GM21723 (cell line): Measurements from ENCODE around the gene SPAST.
"Not testable (repeated sequence)": the region's sequence is repeated elsewhere in the genome, so short reads cannot be mapped to it uniquely, and the experiment has no call there.

Experiments used
- ATAC-seq: cut with Tn5 transposase; IDR thresholded peaks from one replicate; pipeline ENCODE4 v1.9.1; 2021; ENCODE audit warnings: mild to moderate bottlenecking, moderate library complexity; ENCODE audit not compliant: unreplicated experiment

Gene SPAST

GRCh38 chr2:32063310-32064020 lies at the start of gene SPAST:
SPAST (plus strand) TSS chr2:32063556; CDS start chr2:32063832, 276 bp downstream.
- peak; percentile 94 for ATAC-seq

GRCh38 chr2:32018789-32019482 lies 44.4 kb upstream of the SPAST start:
- not testable (repeated sequence) for ATAC-seq

- ATAC-seq, result not testable (repeated sequence)
Measured at GRCh38 chr2:32034198-32034887, 29.0 kb upstream of the SPAST start.

- ATAC-seq, result peak; percentile 94
Measured at GRCh38 chr2:32039447-32040219, 23.7 kb upstream of the SPAST start, which contains the start of gene DPY30. DPY30 (minus strand) TSS chr2:32039805; CDS start chr2:32039456, 349 bp downstream.

DNA sequence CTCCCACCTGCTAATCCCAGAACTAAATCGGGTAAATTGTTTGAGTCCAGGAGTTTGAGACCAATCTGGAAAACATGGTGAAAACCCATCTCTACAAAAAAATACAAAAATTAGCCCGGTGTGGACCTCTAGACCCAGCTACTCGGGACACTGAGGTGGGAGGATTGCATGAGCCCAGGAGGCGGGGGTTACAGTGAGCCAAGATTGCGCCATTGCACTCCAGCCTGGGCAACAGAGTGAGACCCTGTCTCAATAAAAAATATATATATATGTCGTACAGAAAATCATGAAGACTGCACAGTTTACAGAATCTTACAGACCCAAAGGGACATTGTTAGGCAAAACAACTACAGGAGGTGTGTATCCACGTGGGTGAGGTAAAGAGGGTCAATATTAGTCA lies 19.8 kb upstream of the SPAST start:
- ATAC-seq, result no peak

DNA sequence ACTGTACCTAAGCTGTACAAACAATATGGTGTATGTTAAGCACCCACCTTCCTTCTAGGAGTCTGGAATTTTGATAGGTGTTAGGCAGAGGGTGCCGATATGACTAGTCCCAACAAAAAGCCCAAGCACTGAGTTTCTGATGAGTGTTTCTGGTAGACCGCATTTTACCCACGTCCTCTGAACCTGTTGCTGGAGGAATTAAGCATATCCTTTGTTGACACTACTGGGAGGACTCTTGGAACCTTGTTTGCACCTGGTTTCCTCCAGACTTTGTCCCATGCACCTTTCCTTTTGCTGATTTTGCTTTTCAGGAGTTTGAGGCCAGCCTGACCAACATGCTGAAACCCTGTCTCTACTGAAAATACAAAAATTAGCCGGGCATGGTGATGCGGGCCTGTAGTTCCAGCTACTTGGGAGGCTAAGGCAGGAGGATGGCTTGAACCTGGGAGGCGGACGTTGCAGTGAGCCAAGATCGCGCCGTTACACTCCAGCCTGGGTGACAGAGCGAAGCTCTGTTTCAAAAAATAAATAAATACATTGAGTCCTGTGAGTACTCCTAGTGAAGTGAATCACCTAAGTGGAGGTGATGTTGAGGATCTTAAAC lies 11.4 kb upstream of the SPAST start:
- no peak for ATAC-seq

DNA sequence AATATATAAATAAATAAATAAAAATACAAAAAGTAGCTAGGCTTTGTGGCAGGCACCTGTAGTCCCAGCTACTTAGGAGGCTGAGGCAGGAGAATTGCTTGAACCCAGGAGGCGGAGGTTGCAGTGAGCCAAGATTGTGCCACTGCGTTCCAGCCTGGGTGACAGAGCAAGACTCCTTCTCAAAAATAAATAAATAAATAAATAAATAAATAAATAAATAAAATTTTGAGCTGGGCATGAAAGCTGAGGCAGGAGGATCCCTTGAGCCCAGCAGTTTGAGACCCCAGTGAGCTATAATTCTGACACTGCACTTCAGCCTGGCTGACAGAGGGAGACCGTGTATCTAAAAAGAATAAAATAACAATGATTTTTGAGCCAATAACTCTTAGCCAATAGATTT lies 8.8 kb upstream of the SPAST start:
- not testable (repeated sequence) for ATAC-seq

GRCh38 chr2:32058130-32058529 lies 5.2 kb upstream of the SPAST start:
- ATAC-seq, result no peak

DNA sequence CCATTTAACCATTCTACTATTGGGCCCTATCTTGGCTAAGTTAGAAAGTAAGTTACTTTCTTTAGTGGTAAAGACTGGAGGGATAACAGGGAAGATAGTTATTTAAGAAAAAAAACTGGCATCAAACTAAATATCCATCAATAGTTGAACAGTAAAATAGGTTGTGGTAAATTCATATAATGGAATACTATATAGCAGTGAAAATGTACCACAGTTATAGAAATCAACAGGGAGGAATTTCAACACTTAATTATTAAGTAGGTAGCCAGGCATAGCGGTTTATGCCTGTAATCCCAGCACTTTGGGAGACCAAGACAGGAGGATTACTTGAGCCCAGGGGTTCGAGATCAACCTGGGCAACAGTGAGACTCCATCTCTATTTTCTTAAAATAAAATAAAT lies 3.1 kb upstream of the SPAST start:
- no peak for ATAC-seq

GRCh38 chr2:32061430-32061829 lies 1.9 kb upstream of the SPAST start:
- ATAC-seq, result no peak

DNA sequence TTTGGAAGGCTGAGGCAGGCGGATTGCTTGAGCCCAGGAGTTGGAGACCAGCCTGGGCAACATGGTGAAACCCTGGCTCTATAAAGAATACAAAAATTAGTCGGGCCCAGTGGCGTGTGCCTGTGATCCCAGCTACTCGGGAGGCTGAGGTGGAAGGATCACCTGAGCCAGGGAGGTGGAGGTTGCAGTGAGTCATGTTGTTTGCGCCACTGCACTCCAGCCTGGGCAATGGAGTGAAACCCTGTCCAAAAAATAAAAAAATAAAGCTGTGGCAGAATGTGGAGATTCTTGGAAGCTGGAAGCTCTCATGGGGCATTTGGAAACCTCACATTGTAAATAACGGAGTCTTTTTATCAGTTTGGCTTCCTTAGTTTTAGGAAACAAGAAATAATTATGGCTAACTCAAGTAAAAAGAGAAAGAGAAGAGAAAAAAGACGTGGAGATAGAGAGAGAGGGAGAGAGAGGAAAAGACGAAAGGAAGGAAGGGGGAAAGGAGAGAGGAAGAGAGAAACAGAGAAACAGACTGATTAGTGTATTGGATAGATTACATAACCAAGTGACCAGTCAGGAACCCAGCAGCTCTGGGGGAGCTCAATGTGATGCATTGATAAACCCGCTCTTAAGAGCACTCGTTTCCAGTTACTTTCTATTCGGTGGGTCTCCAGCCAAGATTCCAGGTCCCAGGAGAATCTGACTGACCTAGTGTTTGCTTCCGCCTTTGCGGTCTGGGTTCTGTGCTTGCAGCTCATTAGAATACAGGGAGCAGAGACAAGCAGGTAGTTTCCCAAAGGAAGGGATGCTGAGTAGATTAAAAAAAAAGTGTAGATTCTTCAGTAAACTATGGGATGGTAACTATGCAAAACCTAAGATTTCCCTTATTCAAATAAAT lies 1.1 kb upstream of the SPAST start:
- no peak for ATAC-seq

GRCh38 chr2:32064021-32064601 lies 755 bp downstream of the SPAST start:
- peak; percentile 9 for ATAC-seq

DNA sequence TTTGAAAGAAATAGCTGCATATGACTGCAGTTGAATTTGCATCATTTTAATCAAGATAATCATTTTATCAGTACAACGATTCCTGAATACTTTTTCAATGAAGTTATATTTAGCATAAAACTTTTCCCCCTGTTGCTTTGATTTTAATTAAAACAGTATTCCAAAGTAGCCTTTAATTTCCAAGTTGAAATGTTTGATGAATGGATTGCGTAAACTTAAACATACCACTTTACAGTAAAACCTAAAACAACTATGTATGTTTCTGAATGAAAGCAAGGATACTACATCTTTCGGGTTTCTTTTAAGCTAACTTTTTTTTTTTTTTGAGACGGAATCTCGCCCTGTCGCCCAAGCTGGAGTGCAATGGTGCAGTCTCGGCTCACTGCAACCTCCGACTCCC lies 1.4 kb downstream of the SPAST start:
- ATAC-seq, result no peak

DNA sequence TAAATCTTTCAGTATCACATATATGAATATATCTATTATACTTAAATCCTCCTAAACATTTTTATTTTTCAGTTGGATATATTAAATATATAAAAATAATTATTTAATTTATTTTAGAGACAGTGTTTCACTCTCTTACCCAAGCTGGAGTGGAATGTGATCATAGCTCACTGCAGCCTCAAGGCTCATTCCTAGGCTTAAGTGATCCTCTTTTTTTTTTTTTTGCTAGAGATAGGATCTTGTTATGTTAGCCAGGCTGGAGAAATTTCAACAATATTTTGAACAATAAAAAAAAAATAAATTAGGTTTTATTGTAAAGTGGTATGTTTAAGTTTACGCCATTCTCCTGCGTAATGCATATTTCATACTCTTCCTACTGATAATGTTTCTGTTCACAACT lies 4.2 kb downstream of the SPAST start:
- ATAC-seq, result no peak

DNA sequence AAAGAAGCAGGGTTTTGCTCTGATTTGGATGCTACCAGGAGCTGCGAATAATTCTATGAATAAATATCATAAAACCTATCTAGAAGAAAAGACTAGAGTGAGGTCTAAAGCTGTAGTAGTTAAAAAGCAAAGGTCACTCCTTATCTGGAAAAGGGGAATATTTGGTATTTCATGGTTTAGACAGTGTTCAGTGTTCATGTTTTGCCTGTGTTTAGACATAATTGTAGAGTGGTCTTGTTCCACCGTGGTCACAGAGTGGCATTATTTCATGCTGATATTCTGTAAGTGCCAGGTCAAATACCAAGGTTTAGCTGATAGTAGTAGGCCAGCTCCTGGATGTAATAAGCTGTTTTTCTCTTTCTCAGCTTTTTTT lies 10.8 kb downstream of the SPAST start:
- ATAC-seq, result no peak

DNA sequence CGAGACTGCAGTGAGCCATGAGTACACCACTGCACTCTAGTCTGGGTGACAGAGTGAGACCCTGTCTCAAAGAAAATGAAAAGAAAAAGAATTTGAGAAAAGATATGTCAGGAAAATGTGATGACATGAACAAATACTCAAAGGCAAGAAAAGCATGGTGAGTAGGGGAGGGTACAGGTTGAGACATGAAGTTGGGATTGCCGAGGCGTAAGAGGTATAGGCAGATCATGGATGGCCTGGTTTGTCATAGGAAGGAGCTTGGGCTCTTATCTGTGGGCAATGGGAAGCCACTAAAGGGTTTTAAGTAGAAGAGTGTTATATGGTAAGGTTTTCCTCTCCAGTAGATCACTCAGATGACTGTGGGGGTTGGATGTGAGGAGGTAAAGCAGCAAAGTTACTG lies 32.3 kb downstream of the SPAST start:
- no peak for ATAC-seq

DNA sequence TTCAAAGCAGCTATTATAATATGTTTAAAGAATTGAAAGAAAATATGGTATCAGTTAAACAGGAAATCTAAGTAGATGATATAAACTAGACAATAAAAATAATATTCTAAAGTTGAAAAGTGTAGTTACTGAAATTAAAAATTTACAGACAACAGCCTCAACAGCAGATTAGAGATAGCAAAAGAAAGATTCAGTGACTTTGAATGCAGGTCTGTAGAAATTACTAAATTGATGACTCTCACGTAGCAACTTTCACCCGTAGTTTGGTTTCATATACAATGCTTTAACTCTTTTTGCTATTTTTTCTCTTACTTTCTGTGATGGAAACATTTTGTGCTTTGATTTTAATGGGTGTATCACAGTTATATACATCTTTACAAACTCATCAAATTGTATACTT lies 44.8 kb downstream of the SPAST start:
- ATAC-seq, result no peak

DNA sequence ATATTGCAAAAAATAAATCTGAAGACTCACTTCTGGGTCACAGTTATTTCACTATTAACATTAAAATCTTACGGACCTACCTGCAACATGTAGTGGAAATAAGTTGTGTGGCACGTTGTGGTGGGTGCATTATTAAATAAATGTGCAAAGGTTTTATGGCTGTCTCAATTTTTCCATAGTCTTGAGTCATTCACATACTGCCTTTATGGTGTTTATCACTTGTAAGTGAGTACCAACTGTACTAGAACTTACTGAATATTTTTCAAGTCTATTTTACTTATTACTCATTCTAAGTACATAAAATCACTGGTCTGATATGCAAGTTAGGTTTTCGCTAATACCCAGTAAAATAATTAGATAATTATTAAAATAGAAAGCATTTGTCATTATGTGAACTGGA lies 54.7 kb downstream of the SPAST start:
- no peak for ATAC-seq

DNA sequence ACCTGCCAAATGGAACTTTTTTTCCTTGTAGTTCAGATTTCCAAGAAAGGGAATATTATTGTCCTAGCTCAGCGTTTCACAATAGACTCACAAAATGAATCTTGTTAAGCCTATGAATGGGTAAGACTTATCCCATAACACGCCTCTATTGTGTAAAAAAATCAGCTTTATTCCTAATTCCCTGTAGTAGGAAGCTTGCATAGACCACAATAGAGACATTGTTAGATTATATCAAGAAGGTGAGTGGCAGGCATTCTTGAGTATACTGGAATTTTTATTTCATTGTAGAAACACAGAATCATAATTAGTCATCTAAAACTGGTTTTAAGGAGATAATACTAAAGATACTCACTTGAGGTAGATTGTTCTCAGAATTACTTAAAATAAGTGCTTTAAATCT lies 55.8 kb downstream of the SPAST start:
- ATAC-seq, result no peak
